Measurements from ENCODE around the gene TGFBR3. TPM values are rescaled to one million over a fixed set of nuclear protein-coding genes. Genes with fewer than 3 reads are reported as not detected.
"Not testable (repeated sequence)": the region's sequence is repeated elsewhere in the genome, so short reads cannot be mapped to it uniquely, and the experiment has no call there.

The TGFBR3 gene
- total RNA-seq, 2 experiments from 2014 or later: 3.2 to 3.3 TPM

- intact Hi-C loops (cut with micrococcal nuclease): loop anchor here (5.0 kb wide), 1 partner anchor 647 kb away; the partner anchor contains the start of gene ZNF644
- Mint-ChIP-seq H3K27ac (no peak overlapping the region), H3K9me3 (no peaks in the 10 kb centered on the region), H3K4me1 (ENCODE audit: low read depth) (peaks cover 28% of the 10 kb centered on the region), H3K4me3 (no peak overlapping the region), H3K36me3 (ENCODE audit: low read depth) (peaks cover 2% of the 10 kb centered on the region), H3K27me3 (ENCODE audit: low read depth) (no peaks in the 10 kb centered on the region)
- CTCF ChIA-PET: no interaction called here
- DNase-seq: no peak
Observed at GRCh38 chr1:91669584-91670350, 216.2 kb downstream of the TGFBR3 start.

- H3K4me3 Mint-ChIP-seq; H3K27ac Mint-ChIP-seq; H3K9me3 Mint-ChIP-seq; intact Hi-C loops (cut with micrococcal nuclease); H3K4me1 Mint-ChIP-seq (ENCODE audit: low read depth); H3K36me3 Mint-ChIP-seq (ENCODE audit: low read depth); H3K27me3 Mint-ChIP-seq (ENCODE audit: low read depth); DNase-seq; CTCF ChIA-PET: not testable (repeated sequence)
Observed at GRCh38 chr1:91666651-91667050, 219.3 kb downstream of the TGFBR3 start.

- CTCF ChIA-PET: no interaction called here
- no peaks in the 10 kb centered on the region for H3K36me3 Mint-ChIP-seq (ENCODE audit: low read depth)
- no peak overlapping the region for H3K27ac Mint-ChIP-seq
- H3K4me3 Mint-ChIP-seq: no peak overlapping the region
- intact Hi-C loops (cut with micrococcal nuclease): no loop called here
- no peaks in the 10 kb centered on the region for H3K27me3 Mint-ChIP-seq (ENCODE audit: low read depth)
- no peaks in the 10 kb centered on the region for H3K4me1 Mint-ChIP-seq (ENCODE audit: low read depth)
- peaks cover 21% of the 10 kb centered on the region for H3K9me3 Mint-ChIP-seq
- no peak for DNase-seq
Observed at GRCh38 chr1:91661121-91661520, 224.8 kb downstream of the TGFBR3 start.

GRCh38 chr1:91660708-91661107, 225.2 kb downstream of the TGFBR3 start:
- peaks cover 21% of the 10 kb centered on the region for H3K9me3 Mint-ChIP-seq
- intact Hi-C loops (cut with micrococcal nuclease): no loop called here
- H3K4me1 Mint-ChIP-seq (ENCODE audit: low read depth): no peaks in the 10 kb centered on the region
- no peaks in the 10 kb centered on the region for H3K27me3 Mint-ChIP-seq (ENCODE audit: low read depth)
- H3K36me3 Mint-ChIP-seq (ENCODE audit: low read depth): no peaks in the 10 kb centered on the region
- no peak overlapping the region for H3K4me3 Mint-ChIP-seq
- DNase-seq: no peak
- no peak overlapping the region for H3K27ac Mint-ChIP-seq
- CTCF ChIA-PET: no interaction called here

- intact Hi-C loops (cut with micrococcal nuclease): no loop called here
- Mint-ChIP-seq H3K4me3 (no peak overlapping the region), H3K27ac (no peak overlapping the region), H3K36me3 (ENCODE audit: low read depth) (no peaks in the 10 kb centered on the region), H3K27me3 (ENCODE audit: low read depth) (no peaks in the 10 kb centered on the region), H3K4me1 (ENCODE audit: low read depth) (no peaks in the 10 kb centered on the region), H3K9me3 (peaks cover 16% of the 10 kb centered on the region)
- no peak for DNase-seq
- CTCF ChIA-PET: no interaction called here
Observed at GRCh38 chr1:91655912-91656449, 230.0 kb downstream of the TGFBR3 start.

- DNase-seq: no peak
- intact Hi-C loops (cut with micrococcal nuclease): no loop called here
- CTCF ChIA-PET: no interaction called here
- Mint-ChIP-seq H3K9me3 (no peaks in the 10 kb centered on the region), H3K4me3 (no peak overlapping the region), H3K4me1 (ENCODE audit: low read depth) (no peaks in the 10 kb centered on the region), H3K27me3 (ENCODE audit: low read depth) (no peaks in the 10 kb centered on the region), H3K36me3 (ENCODE audit: low read depth) (no peaks in the 10 kb centered on the region), H3K27ac (no peak overlapping the region)
Observed at GRCh38 chr1:91653183-91653582, 232.8 kb downstream of the TGFBR3 start.

- intact Hi-C loops (cut with micrococcal nuclease): no loop called here
- no peaks in the 10 kb centered on the region for H3K27me3 Mint-ChIP-seq (ENCODE audit: low read depth)
- no peak overlapping the region for H3K4me3 Mint-ChIP-seq
- no peak overlapping the region for H3K27ac Mint-ChIP-seq
- H3K36me3 Mint-ChIP-seq (ENCODE audit: low read depth): no peaks in the 10 kb centered on the region
- CTCF ChIA-PET: no interaction called here
- H3K9me3 Mint-ChIP-seq: no peaks in the 10 kb centered on the region
- no peak for DNase-seq
- H3K4me1 Mint-ChIP-seq (ENCODE audit: low read depth): peaks cover 10% of the 10 kb centered on the region
Observed at GRCh38 chr1:91651661-91652071, 234.3 kb downstream of the TGFBR3 start.

- no peaks in the 10 kb centered on the region for H3K27me3 Mint-ChIP-seq (ENCODE audit: low read depth)
- CTCF ChIA-PET: no interaction called here
- intact Hi-C loops (cut with micrococcal nuclease): no loop called here
Observed at GRCh38 chr1:91651243-91651642, 234.7 kb downstream of the TGFBR3 start.

GRCh38 chr1:91650764-91651163, 235.2 kb downstream of the TGFBR3 start:
- peak; percentile 17 for DNase-seq
- intact Hi-C loops (cut with micrococcal nuclease): no loop called here
- no peak overlapping the region for H3K27ac Mint-ChIP-seq
- H3K9me3 Mint-ChIP-seq: no peaks in the 10 kb centered on the region
- no peaks in the 10 kb centered on the region for H3K27me3 Mint-ChIP-seq (ENCODE audit: low read depth)
- H3K36me3 Mint-ChIP-seq (ENCODE audit: low read depth): no peaks in the 10 kb centered on the region
- H3K4me1 Mint-ChIP-seq (ENCODE audit: low read depth): peaks cover 13% of the 10 kb centered on the region
- CTCF ChIA-PET: no interaction called here
- no peak overlapping the region for H3K4me3 Mint-ChIP-seq

More at GRCh38 chr1:91651243-91651642, 234.7 kb downstream of the TGFBR3 start:
- Mint-ChIP-seq H3K27ac (no peak overlapping the region), H3K9me3 (no peaks in the 10 kb centered on the region), H3K4me1 (ENCODE audit: low read depth) (peaks cover 13% of the 10 kb centered on the region), H3K36me3 (ENCODE audit: low read depth) (no peaks in the 10 kb centered on the region), H3K4me3 (no peak overlapping the region)
- DNase-seq: no peak

GRCh38 chr1:91647061-91647460, 238.9 kb downstream of the TGFBR3 start:
- intact Hi-C loops (cut with micrococcal nuclease): no loop called here
- DNase-seq: no peak
- peaks cover 13% of the 10 kb centered on the region for H3K4me1 Mint-ChIP-seq (ENCODE audit: low read depth)
- CTCF ChIA-PET: interaction anchor here (0.6 kb wide), 1 partner anchor 259 kb away, joined by 4 read pairs; no protein-coding TSS in a partner anchor
- no peaks in the 10 kb centered on the region for H3K27me3 Mint-ChIP-seq (ENCODE audit: low read depth)
- no peaks in the 10 kb centered on the region for H3K9me3 Mint-ChIP-seq
- H3K36me3 Mint-ChIP-seq (ENCODE audit: low read depth): no peaks in the 10 kb centered on the region
- H3K4me3 Mint-ChIP-seq: no peak overlapping the region
- no peak overlapping the region for H3K27ac Mint-ChIP-seq

GRCh38 chr1:91645031-91645430, 240.9 kb downstream of the TGFBR3 start:
- Mint-ChIP-seq H3K27ac (no peak overlapping the region), H3K4me3 (no peak overlapping the region), H3K27me3 (ENCODE audit: low read depth) (no peaks in the 10 kb centered on the region), H3K36me3 (ENCODE audit: low read depth) (no peaks in the 10 kb centered on the region), H3K4me1 (ENCODE audit: low read depth) (peaks cover 13% of the 10 kb centered on the region), H3K9me3 (no peaks in the 10 kb centered on the region)
- CTCF ChIA-PET: no interaction called here
- no peak for DNase-seq
- intact Hi-C loops (cut with micrococcal nuclease): no loop called here

- H3K27ac Mint-ChIP-seq: no peak overlapping the region
- DNase-seq: no peak
- intact Hi-C loops (cut with micrococcal nuclease): no loop called here
- H3K9me3 Mint-ChIP-seq: peaks cover 4% of the 10 kb centered on the region
- H3K4me1 Mint-ChIP-seq (ENCODE audit: low read depth): peaks cover 13% of the 10 kb centered on the region
- CTCF ChIA-PET: no interaction called here
- H3K36me3 Mint-ChIP-seq (ENCODE audit: low read depth): no peaks in the 10 kb centered on the region
- no peaks in the 10 kb centered on the region for H3K27me3 Mint-ChIP-seq (ENCODE audit: low read depth)
- H3K4me3 Mint-ChIP-seq: no peak overlapping the region
Observed at GRCh38 chr1:91643431-91643830, 242.5 kb downstream of the TGFBR3 start.

GRCh38 chr1:91640877-91641526, 244.9 kb downstream of the TGFBR3 start:
- peaks cover 4% of the 10 kb centered on the region for H3K9me3 Mint-ChIP-seq
- H3K36me3 Mint-ChIP-seq (ENCODE audit: low read depth): no peaks in the 10 kb centered on the region
- CTCF ChIA-PET: no interaction called here
- DNase-seq: no peak
- no peak overlapping the region for H3K4me3 Mint-ChIP-seq
- H3K27me3 Mint-ChIP-seq (ENCODE audit: low read depth): no peaks in the 10 kb centered on the region
- no peak overlapping the region for H3K27ac Mint-ChIP-seq
- H3K4me1 Mint-ChIP-seq (ENCODE audit: low read depth): no peaks in the 10 kb centered on the region
- intact Hi-C loops (cut with micrococcal nuclease): no loop called here

Measured in activated naive CD4-positive, alpha-beta T cell treated with anti-CD3 and anti-CD28 coated beads for 36 hours (primary cell).